ENCODE data around the gene NOP58.
"Not testable (repeated sequence)": the region's sequence is repeated elsewhere in the genome, so short reads cannot be mapped to it uniquely, and the experiment has no call there.

The NOP58 gene

DNA sequence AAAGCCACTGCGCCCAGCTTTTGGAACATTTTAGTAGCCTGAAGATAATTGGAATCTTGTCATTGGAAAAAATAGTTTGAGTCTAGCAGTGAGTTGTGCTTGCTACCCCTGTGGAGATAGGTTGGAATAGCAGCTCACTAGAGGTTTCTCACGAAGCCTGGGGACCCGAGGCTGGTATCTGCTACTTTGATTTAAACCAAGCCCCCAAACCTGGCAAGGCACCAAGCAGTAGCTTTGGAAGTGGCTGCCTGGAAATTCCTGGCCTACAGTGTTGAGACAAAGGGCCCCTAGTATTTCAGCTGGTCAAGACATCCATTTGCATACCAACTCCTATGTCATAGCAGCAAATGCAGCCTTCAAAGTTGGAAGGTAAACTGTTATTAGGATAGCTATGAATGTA, 42.1 kb downstream of the NOP58 start:
- no peak for DNase-seq

DNA sequence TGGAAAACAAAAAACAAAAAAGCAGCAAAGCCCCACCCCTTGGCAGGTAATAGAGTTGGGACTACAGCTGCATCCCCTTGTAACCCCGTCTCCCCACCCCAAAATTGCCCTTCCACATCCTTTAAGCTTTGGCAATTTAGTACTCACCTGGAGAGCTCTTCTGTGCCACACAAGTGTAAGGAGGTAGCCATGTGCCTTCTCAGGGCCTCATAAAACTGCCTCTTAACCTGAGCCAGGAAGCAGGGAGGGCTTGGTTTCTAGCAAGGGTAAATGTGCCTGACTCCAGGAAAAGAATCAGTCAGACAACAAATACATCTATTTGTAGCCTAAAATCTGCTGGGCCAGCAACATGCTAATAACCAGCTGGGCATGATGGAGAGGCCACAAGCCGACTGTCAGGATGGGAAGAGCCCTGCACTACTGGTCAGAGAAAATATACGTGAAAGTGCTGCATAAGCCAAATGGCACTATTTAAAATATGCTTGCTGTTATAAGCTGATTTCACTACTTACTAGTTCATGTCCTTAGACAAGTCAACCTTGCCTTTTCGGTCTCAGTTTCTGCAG, 46.3 kb downstream of the NOP58 start:
- DNase-seq, result no peak

DNA sequence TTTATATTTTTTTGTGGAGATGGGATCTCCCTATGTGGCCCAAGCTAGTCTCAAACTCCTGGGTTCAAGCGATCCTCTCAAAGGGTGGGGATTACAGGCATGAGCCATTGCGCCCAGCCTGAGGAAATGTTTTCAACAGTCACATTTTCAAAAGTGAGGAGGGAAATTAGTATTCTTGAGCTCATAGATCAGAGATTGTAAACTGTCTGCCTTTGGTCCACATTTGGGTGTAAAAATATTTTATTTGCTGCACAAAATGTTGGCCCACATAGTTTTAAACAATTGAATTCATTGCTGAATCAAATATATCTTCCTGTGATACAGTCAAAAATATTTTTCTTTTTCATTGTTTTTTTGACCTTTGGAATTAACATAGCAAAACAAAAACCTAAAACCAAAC, 48.6 kb downstream of the NOP58 start:
- DNase-seq, result no peak

DNA sequence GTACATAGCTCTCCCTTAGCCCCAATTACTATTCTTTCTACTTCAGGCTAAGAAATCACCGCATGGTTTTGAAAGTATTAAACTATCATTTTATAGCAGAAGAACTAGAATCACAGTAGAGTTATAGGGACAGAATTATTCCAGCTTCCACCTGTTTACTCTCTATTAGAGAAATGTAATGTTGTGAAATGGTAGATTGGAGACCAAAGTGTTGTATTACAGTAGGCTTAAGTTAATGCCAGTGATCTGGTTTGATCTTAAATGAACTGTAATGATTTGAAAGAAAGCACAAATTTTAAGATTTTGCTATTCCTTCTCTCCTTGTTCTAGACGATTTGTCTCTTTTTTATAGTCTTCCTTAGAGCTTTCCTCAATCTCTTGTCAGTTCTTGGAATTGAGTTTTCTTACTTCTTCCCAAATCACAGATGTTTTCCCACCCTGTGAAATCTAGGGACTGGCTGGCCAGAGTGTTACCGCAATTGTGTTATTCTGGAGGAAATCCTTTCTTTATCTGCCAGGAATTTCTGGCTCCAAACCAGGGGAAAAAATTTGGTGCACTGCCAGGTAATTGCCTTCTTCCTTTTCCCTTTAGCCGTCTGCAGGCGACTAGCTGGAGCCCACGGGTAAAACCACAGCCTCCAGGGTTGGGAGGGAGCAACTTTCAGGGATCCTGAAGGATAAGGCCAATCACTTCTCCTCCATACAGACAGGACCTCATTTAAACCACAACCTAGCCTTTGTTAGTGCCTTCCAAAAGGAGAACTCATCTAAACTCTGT, 51.7 kb downstream of the NOP58 start:
- no peak for DNase-seq

DNA sequence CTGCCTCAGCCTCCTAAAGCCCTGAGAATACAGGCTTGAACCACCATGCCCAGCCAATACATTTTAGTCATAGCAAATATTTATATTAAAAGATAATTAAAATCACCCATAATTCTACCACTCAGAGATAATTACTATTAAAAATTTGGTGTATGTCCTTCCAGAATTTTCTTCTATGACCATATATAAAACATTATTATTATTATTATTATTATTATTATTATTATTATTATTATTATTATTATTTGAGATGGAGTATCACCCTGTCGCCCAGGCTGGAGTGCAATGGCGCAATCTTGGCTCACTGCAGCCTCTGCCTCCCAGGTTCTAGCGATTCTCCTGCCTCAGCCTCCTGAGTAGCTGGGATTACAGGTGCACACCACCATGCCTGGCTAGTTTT, 54.8 kb downstream of the NOP58 start:
- not testable (repeated sequence) for DNase-seq

DNA sequence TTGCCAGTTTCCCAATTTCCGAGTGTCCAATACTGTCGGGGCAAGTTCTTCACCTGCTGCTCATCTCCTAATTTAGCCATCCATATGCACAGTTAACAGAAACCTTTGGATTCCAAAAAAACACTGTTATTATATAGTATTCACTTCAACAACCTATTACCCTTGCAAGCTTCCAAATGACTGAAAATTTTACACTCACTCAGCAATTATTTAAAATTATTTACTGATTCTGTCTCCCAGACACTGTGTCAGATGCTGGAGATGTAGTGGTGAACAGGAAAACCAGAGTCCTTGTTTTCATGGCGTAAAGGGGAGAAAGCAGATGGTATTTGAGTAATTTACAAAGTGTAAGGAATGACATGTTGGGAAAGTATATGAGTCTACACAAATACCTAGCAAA, 56.9 kb downstream of the NOP58 start:
- no peak for DNase-seq

DNA sequence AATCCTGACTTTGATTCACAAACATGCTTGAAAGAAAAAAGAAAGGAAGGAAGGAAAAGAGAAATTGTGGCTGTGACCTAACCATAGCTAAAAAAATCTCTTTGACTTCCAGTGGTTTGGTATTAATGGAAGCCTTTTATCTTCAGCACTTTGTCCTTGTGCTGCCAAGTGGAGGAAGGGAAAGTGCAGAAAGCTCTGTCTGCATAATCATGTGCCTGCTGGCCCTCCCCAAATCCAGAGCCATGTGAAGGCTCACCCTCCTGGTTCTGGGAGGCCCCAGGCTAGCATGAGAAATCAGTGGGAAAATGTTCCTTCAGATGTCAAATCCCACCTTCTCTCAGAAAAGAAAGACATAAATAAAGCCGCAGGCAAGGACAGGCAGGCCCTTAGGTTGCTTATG, 62.3 kb downstream of the NOP58 start:
- DNase-seq, result no peak

DNA sequence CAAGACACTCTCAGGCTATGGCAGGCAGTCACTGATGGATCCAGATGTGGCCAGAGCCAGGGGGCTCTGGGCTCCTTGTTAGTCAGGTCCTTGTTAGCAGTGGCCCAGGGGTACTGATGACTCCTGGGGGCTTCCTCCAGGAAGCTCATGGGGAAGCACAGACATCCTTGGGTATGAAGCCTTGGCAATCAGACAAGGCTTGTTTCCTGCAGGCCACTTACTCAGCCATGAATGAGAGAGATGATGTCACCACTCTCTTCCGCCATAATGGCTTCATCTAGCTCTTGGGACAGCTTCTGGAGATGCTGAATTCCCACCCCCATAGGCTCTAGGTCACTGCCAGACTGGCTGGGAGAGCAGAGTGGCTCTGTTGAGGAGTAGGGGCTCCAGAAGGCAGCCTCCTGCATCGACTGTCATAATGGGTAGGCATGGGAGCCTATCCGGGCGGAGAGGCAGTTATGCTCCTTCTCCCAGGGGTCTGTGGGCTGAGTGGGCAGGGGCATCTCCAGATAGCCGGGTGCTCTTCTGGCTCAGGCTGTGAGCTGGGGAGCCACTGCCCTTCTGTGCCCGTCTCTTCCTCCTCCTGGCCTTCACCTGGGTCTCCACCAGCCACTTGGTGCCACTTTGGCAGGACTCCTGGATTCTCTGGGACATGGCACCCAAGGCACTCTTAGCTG, 70.4 kb downstream of the NOP58 start:
- no peak for DNase-seq

DNA sequence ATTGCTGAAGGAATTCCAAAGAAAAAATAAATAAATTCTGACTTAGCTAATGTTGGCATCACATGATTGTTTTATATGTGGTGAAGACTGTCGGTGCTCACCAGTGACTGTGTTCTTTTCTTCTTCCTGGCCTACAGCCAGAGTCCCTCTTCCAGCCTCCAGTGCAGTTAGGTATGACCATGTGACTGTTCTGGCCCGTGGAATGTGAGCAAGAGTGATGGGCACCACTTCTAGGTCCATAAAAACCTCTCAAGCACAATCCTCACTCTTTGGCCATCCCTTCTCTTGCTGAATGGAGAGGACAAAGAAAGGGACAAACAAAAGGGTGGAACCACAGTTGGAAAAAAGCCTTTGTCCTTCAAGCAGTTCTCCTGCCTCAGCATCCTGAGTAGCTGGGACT, 71.6 kb downstream of the NOP58 start:
- no peak for DNase-seq

DNA sequence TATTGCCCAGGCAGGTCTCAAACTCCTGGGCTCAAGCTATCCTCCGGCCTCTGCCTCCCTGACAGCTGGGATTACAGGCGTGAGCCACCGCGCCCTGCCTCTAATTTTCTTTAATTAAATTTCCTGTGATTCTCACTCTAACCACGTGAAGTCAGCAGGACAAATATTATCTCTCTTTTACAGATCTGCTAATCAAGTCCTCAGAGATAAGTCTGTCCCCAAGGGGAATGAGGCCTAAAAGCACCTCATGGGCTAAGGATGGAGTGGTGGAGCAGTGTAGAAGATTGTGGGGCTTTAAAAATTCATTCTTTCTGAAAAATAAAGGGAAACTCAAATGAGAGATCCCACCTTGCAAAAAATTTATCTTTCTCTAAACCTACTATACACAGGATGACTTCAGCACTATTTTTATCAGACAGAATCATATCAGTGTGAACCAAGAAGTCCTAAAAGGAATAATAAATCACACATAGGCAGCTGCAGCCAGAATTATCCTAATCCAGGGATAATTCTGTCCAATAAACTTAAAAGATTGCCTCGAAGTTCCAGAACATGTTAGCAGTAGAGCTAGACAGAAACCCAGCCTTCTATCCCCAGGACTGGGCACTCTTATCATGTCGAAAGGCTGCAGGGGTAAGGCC, 72.3 kb downstream of the NOP58 start:
- DNase-seq, result no peak

DNA sequence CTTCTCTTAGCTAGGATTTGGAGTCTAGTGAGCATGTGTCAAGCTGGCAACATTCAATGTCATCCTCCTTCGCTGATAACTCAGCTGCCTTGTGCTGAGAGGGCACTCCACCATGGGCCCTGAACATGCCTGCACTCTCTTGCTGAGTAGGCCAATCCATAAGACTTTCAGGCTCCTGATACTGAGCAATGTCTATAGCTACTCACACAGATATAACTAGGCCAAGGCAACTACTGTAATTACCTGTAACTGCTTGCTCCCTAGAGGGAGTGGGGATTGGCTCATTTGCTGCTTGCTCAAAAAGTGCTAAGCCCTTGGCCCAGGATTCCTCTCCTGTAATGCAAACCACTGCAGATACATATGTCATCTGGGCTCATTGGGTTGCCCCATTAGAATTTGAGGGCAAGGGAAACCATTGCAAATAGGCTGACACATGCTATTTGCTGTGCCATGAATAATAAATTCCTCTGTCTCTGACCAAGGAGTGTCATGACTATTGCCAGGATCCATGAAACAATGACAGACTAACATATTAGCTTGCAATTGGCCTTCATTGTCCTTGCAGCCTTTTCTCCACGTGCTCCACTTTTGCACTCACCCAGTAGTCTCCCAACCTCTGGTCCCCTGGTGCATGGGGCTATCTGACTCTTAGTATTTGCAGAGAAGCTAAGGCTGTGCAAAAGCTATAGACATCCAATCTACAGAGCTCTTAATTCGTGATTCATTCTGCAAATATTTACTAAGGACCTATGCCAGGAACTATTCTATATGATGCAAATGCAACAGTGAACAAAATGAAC, 73.7 kb downstream of the NOP58 start:
- DNase-seq, result peak; percentile 12

DNA sequence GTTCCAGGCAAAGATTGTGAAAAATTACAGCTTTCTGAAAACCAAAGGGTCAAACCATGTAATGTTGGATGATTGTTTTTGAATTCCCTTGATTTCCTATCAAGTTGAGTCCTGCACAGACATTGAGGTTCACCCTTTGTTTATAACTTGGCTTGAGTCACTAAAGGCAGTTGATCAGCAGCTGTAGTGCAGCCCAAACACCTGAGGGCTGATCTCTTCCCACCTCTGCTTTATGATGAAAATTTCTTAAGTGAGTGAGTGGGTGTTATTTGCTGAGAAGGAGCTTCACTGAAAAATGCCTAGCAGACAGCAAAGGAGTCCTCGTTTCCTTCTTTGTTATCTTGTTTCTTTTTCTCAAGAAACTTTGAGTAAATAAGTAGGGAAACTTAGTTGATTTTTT, 78.6 kb downstream of the NOP58 start:
- DNase-seq, result no peak

DNA sequence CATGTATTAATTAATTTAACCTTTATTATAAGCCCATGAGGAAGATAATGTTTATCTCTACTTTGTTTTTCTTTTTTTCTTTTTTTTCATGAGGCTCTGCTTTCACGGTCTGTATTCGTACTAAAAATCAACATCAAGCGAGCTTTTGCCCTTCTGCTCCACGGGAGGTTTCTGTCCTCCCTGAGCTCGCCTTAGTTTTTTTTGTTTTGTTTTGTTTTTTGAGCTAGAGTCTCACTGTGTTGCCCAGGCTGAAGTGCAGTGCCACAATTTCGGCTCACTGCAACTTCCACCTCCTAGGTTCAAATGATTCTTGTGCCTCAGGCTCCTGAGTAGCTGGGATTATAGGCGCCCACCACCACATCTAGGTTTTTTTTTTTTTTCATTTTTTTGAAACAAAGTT, 80.6 kb downstream of the NOP58 start:
- no peak for DNase-seq
